NCI-H345 treated with DMSO at 0.1 percent for 48 hours (cell line): ENCODE results near the gene ADGRL3.
"Not testable (repeated sequence)": the region's sequence is repeated elsewhere in the genome, so short reads cannot be mapped to it uniquely, and the experiment has no call there.

ENCODE experiments used
- DNase-seq: peaks from one replicate; lab custom pipeline; 2025; ENCODE audit not compliant: unreplicated experiment; lab: John Stamatoyannopoulos, UW

ADGRL3 gene

DNA sequence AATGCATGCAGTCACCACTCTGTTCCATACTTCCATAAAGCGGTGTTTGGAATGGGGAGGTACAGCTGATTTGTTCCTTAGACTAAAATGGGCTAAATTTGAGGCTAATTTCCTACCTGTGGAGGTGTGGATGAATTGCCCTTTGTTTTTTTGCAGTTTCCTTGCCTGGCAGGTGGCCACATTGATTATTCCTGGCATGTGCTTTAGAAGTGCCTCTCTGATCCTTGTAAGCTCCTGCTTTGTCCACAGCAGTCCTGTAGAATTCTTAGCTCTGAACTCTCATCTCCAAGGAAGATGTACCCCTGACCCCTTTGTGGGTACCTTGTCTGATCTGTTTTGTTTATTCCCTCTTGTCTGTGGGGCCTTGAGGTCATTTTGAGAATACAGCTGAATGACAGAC is 136.8 kb downstream of the ADGRL3 start:
- DNase-seq, result peak; percentile 4

GRCh38 chr4:61342061-61342460 is 141.9 kb downstream of the ADGRL3 start:
- DNase-seq, result no peak

GRCh38 chr4:61350932-61351331 is 150.8 kb downstream of the ADGRL3 start:
- no peak for DNase-seq

DNA sequence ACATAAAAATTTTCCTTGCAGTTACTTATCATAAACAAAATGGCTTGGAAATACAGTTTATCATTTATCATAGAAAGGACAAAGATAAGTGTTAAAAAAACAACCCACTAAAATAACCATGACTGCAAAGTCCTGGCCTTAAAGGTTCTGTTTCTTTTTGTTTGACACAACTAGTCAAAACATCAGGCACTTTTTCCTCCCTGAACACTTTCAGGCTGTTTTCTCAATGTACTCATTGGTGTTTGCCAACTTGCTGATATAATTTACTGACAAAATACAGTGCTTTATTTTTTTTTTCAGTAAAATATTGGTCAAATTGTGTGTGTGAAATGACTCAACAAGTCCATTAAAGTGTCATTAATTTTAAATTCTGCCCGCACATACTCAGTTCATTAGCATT is 156.6 kb downstream of the ADGRL3 start:
- no peak for DNase-seq

DNA sequence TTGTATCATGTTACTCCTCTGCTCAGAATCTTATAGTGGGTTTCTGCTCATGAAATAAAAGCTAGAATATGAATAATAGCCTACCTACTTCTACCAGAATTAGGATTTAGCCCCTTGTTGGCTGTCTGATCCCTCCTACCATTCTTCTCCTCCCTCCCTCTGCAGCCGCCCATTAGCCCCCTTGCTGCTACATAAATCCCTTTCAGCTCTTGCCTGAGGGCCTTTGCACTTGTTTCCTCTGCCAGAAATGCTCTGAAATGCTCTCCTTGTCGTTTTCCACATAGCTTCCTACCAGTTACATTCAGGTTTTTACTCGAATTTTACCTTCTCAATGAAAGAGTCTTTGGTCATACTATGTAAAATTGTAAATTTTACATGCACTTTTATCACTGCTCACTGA is 159.2 kb downstream of the ADGRL3 start:
- DNase-seq, result no peak

GRCh38 chr4:61372817-61373216 is 172.7 kb downstream of the ADGRL3 start:
- not testable (repeated sequence) for DNase-seq

DNA sequence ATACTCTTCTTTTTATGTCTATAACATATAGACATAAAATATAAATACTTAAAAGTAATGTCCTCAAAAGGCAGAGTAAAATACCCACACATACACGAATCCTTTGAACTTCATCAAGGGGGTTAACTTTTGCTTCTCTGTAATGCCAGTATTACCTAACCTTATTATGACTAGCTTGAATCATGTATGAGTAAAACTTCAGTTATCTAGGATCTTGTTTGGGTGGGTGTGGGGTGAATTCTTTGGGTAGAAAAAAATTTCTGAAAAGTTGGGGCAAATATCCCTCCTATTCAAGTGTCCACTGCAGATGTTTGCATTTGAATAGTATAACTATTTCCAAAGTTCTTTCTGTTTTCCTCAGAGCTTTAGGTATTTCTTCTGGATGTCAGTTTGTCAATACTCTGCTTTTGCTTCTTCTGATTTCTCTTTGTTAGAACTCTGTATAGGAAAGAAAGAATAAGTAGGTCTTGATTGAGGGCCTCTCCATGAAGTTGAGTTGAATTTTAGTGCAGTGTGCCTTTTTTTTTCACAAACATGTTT is 173.8 kb downstream of the ADGRL3 start:
- DNase-seq, result no peak

GRCh38 chr4:61374447-61374891 is 174.3 kb downstream of the ADGRL3 start:
- DNase-seq, result no peak

DNA sequence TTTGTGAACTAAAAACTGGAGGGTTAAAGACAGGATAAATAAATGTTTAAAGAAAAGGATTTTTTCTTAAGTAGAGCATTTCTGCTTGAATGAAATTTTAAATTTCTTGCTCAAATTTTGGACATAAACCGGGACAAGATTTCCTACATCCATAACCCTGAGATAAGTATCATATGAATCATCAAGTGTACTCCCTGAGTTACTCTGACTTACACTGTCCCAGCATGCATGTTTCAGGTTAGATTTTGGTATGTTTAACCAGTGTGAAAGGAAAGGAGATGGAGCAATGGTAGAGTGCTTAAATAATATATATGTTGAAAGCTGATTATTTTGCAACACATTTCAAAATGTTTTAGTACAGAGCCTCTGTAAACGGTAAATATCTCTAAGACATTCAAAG is 175.2 kb downstream of the ADGRL3 start:
- no peak for DNase-seq

- no peak for DNase-seq
Observed at GRCh38 chr4:61376301-61376700, 176.2 kb downstream of the ADGRL3 start.

GRCh38 chr4:61379406-61379805 is 179.3 kb downstream of the ADGRL3 start:
- no peak for DNase-seq

GRCh38 chr4:61380865-61381264 is 180.7 kb downstream of the ADGRL3 start:
- DNase-seq, result peak; percentile 32

- DNase-seq, result no peak
Observed at GRCh38 chr4:61385256-61385655, 185.1 kb downstream of the ADGRL3 start.

DNA sequence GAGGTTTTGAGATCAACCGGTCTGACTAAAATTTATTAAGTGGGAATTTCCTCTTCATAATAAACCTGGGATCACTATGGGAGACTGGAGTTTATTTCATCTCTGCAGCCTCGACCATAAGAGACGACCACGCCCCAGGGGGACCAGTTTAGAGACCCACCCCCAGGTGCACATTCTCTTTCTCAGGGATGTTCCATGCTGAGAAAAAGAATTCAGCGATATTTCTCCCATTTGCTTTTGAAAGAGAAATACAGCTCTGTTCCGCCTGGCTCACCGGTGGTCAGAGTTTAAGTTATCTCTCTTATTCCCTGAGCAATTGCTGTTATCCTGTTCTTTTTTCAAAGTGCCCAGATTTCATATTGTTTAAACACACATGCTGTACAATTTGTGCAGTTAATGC is 187.2 kb downstream of the ADGRL3 start:
- DNase-seq, result not testable (repeated sequence)

GRCh38 chr4:61389640-61390039 is 189.5 kb downstream of the ADGRL3 start:
- no peak for DNase-seq

DNA sequence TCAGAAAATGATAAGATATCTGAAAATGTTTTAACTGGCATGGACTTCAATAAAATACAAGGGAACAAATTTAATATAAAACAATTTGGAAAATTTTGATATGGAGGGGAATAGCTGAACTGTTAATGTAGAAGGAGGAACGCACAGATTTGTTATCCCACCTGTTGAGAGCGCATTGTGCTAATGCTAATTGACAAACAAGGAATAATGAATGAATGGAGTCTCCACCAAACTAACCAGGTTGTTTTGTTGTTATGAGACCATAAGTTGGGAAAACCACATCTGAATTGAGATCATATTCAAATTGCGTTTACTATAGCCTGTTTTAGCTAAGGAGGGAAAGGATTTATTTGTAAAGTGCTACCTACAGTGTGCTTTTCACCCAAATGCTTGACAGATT is 195.6 kb downstream of the ADGRL3 start:
- no peak for DNase-seq

DNA sequence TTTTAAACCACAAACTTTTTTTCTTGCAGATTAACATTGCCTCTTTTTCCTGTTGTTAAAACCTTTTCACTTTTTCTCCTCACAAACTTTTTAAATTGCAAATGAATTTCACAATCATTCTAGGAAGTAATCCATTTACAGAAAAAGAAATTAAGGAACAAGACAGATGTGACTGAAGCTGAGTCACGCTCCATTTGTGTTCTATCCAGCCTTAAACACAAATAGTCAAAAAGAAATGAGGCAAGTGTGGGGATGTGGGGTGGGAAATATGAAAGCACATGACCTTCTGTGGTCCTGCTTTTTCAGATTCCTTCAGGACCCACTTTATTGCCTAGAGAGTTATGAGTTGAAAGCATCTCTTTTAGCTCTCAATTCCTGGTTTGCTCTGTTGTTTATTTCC is 197.0 kb downstream of the ADGRL3 start:
- DNase-seq, result no peak

DNA sequence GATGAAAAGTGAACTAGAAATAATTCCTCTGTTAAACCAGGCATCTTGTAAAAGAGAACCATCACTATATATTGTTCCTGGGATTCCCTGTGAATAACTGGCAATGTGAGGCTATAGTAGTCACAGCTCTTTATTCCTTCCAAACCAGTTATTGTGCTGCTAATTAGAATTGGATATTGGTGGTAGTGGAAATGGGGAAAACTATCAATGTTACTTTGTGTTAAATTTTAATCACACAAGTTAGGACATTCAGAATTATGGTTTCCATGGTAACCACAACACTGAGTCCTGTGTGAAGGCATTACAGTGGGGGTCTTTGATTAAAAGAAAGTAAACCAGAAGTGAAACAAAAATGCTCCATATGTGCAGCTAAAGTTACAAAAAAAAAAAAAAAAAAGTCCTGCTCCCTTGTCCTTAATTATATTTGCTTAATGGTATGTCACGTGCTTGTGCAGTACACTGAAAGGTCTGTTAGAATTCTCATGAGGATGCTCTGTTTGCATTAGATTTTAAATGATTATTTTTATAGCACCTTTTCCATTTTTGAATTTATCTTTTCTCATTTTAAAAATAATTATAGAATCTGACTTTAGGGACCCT is 200.4 kb downstream of the ADGRL3 start:
- no peak for DNase-seq

DNA sequence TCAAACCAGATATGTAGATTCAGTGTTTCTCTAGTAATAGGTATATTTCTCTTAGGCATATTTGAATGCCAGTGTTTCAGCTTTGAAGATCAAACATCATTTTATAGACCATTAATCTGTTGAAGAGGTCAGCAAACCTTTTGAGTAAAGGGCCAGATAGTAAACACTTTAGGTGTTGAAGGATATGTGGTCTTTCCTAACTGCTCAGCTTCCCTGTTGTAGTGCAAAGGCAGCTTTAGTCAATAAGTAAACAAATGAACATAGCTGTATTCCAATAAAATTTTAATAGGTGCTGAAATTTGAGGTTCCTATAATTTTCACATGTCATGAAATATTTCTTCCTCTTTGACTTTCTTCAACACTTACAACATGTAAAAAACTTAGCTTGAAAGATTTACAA is 201.6 kb downstream of the ADGRL3 start:
- DNase-seq, result no peak

DNA sequence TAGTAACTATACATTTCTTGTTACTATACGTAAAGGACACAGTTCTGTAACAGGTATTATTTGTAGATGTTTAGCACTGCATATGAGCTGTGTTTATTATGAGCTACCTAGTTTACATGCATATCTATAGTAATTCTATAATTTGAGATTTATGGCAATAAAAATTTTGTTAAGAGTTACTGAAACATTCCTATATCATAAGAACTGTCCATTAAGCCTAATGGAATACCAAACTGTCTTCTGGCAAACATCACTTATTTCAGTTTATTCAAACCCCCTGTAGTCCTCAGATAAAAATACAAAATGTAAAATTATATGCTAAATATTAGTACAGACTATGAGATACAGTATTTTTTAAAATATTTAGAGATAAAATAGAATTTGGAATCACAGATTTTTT is 205.2 kb downstream of the ADGRL3 start:
- no peak for DNase-seq

DNA sequence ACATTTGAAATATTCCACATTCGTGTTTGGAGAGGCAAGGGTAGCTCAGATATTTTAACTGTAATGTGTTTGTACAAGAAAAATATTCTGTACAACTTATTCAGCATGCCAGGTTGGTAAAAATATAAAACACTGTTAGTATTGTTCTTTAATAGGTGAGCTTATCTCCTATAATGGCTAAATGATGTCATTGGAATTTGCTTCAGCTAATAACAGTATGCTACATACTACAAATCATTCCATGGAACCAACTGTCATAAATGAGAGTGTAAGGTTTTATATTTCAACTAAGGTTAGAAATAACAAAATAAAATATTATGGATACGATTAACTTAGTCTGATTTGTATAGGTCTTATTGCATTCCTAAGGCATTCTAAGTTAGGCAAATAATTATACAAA is 206.6 kb downstream of the ADGRL3 start:
- no peak for DNase-seq

DNA sequence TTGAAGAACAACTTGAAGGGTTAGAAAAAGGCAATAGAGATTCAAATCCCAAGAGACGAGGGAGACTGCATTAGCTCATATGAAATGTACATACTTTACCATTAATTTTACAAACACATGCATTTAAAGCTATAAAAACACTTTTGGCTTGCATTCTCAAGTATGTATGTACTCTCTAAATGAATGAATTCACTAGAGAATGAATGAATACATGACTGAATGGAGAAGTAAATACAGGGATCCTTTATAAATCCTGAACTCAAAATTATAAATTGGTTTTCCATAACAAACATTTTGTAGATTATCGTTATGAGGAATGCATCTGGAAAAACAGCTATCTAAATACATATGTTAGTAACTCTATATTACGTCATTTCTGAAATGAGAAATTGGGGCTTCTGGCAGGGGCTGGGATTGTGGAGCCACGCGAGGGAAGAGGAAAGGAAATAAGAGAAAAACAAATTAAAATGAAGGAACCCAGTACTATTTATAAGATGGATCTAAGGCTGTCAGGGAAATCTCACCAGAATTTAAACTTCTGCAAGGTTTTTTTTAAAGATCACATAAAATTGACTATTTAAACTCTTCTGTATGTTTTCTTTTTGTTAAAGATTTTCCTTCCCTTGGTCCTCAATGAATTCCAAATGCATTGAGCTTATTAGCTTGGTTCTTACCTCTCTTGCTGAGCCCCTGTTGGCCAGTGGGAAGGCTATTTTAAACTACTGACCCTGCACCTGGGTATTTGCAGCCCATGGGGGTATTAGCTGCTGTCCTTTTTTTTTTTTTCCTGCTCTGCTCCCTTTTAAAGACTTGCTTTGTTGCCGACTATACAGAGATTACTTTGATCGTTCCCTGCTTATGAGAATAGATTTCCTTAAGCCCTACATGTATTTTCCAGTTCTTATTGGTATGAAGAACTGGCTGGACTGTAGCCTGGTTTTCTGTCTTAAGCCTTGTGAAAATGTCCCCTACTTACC is 207.8 kb downstream of the ADGRL3 start:
- no peak for DNase-seq
